ENCODE results near the gene BRMS1L. TPM values are rescaled to one million over a fixed set of nuclear protein-coding genes. Genes with fewer than 3 reads are reported as not detected.

The BRMS1L gene
- total and polyA plus RNA-seq, 2 of the 4 experiments (the other 2 are of a cell fraction): 1.8 to 6.2 TPM

DNA sequence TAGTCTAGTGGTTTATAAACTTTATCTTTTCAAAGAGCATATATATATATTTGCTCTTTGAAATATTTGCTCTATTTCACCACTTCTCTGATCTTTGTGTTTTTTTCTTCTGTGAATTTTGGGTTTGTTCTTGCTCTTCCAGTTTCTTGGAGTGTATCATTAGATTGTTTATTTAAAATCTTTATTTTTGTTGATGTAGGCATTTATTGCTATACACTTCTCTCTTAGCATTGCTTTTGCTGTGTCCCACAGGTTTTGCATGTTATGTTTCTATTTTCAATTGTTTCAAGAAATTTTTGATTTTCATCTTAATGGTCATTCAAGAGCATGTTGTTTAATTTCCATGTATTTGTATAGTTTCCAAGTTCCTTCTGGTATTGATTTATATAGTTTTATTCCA, 69.1 kb downstream of the BRMS1L start:
- dilution Hi-C loops (cut with HindIII; ENCODE audit: low sequenced_read_pairs, unreplicated experiment): no loop called here
- POLR2A ChIA-PET (ENCODE audit: unreplicated experiment): no interaction called here

More for the DNA sequence above, 69.1 kb downstream of the BRMS1L start:
- no peaks in the 10 kb centered on the region for H3K4me1 ChIP-seq (ENCODE audit: control insufficient read depth, insufficient read depth, low read length)
- H3K4me3 ChIP-seq (ENCODE audit: insufficient read depth, low read depth, low read length): no peak overlapping the region
- no peaks in the 10 kb centered on the region for H3K79me1 ChIP-seq (ENCODE audit: low read depth in 1 of 2, low read length in 2 of 2)
- H3K4ac ChIP-seq (ENCODE audit: low read depth, low read length): no peak overlapping the region
- CTCF ChIA-PET: no interaction called here
- H4K5ac ChIP-seq (ENCODE audit: low read depth, low read length): no peak overlapping the region
- no peak overlapping the region for H3K56ac ChIP-seq (ENCODE audit: extremely low read depth, insufficient read depth, low read length)
- H3K36me3 ChIP-seq (ENCODE audit: control insufficient read depth, insufficient read depth, low read length): no peaks in the 10 kb centered on the region
- in situ Hi-C loops (cut with MboI; ENCODE audit: low sequenced_read_pairs): no loop called here
- no peaks in the 10 kb centered on the region for H3K9me3 ChIP-seq (ENCODE audit: control insufficient read depth, insufficient read depth, low read length)
- H2AK9ac ChIP-seq (replicated peaks; ENCODE audit: low read depth, low read length, poor library complexity): no peak overlapping the region
- no peak overlapping the region for H3K27ac ChIP-seq (ENCODE audit: insufficient read depth, low read length)
- H3K4me2 ChIP-seq (ENCODE audit: low read depth, low read length): no peak overlapping the region
- no peak overlapping the region for H2AFZ ChIP-seq (replicated peaks; ENCODE audit: low read length, poor library complexity)
- DNase-seq (no peak), ATAC-seq (ENCODE audit: low read depth) (no peak)
- TF ChIP-seq MAFK (IDR thresholded peaks at IDR 0.05; ENCODE audit: low read depth, low read length): peak; percentile 28; the same call in 1 of the 2 replicates
- TF ChIP-seq, protein P1, sequence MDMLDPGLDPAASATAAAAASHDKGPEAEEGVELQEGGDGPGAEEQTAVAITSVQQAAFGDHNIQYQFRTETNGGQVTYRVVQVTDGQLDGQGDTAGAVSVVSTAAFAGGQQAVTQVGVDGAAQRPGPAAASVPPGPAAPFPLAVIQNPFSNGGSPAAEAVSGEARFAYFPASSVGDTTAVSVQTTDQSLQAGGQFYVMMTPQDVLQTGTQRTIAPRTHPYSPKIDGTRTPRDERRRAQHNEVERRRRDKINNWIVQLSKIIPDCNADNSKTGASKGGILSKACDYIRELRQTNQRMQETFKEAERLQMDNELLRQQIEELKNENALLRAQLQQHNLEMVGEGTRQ (IDR thresholded peaks at IDR 0.05; ENCODE audit: low read depth, low read length): no peak
- H2AK5ac ChIP-seq (ENCODE audit: low read depth, low read length): no peak overlapping the region
- no peak overlapping the region for H2BK120ac ChIP-seq (ENCODE audit: low read depth, low read length)
- H4K20me1 ChIP-seq (ENCODE audit: insufficient read depth, low read length): no peaks in the 10 kb centered on the region
- H3K9ac ChIP-seq (ENCODE audit: low read depth, low read length): no peak overlapping the region
- no peaks in the 10 kb centered on the region; the same call in 1 of the 2 replicates for H3K27me3 ChIP-seq (ENCODE audit: control insufficient read depth, insufficient read depth, low read length)
- no peak overlapping the region for H2BK15ac ChIP-seq (ENCODE audit: low read depth, low read length)
- no peak overlapping the region for H3K23ac ChIP-seq (ENCODE audit: low read depth, low read length)
- no peak overlapping the region for H4K91ac ChIP-seq (ENCODE audit: insufficient read depth, low read depth, low read length)
- H2BK20ac ChIP-seq (ENCODE audit: low read depth, low read length): no peak overlapping the region
- no peak overlapping the region for H2BK5ac ChIP-seq (ENCODE audit: low read depth, low read length, poor library complexity, severe bottlenecking)
- H4K8ac ChIP-seq (ENCODE audit: low read depth in 2 of 2, low read length in 2 of 2): no peak overlapping the region
- no peaks in the 10 kb centered on the region for H3K9me1 ChIP-seq (ENCODE audit: insufficient read depth, low read length)
- no peak overlapping the region for H3K14ac ChIP-seq (replicated peaks; ENCODE audit: low read depth, low read length)
- no peak overlapping the region for H3K18ac ChIP-seq (ENCODE audit: low read depth, low read length)
- no TSS peak for BruUV-seq (replicated peaks)
- intact Hi-C loops (cut with micrococcal nuclease): no loop called here

All from IMR-90 (cell line).